ENCODE data around the gene FBF1. TPM values are rescaled to one million over a fixed set of nuclear protein-coding genes. Genes with fewer than 3 reads are reported as not detected.

FBF1 gene
- total RNA-seq, 1 donor from 2014 or later: 3.8 TPM

GRCh38 chr17:75898791-75899190, 42.1 kb downstream of the FBF1 start:
- Histone ChIP-seq H3K4me3 (ENCODE audit: low read depth, low read length) (no peak overlapping the region), H3K27me3 (ENCODE audit: control insufficient read depth, insufficient read depth, low read length) (no peaks in the 10 kb centered on the region), H3K36me3 (ENCODE audit: control insufficient read depth, insufficient read depth, low read length) (no peaks in the 10 kb centered on the region)
- TF ChIP-seq CTCF (IDR thresholded peaks at IDR 0.05; ENCODE audit: insufficient read depth, low read length, poor library complexity, severe bottlenecking): no peak
- no peak for DNase-seq (ENCODE audit: low read depth)

- no peak for TF ChIP-seq CTCF (IDR thresholded peaks at IDR 0.05; ENCODE audit: insufficient read depth, low read length, poor library complexity, severe bottlenecking)
- H3K27me3 ChIP-seq (ENCODE audit: control insufficient read depth, insufficient read depth, low read length): no peaks in the 10 kb centered on the region
- no peak overlapping the region for H3K4me3 ChIP-seq (ENCODE audit: low read depth, low read length)
- DNase-seq (ENCODE audit: low read depth): no peak
- no peaks in the 10 kb centered on the region for H3K36me3 ChIP-seq (ENCODE audit: control insufficient read depth, insufficient read depth, low read length)
Measured at GRCh38 chr17:75898065-75898464, 42.8 kb downstream of the FBF1 start.

GRCh38 chr17:75897160-75898019, 43.5 kb downstream of the FBF1 start:
- Histone ChIP-seq H3K36me3 (ENCODE audit: control insufficient read depth, insufficient read depth, low read length) (no peaks in the 10 kb centered on the region), H3K4me3 (ENCODE audit: low read depth, low read length) (peak overlapping the region; percentile 89), H3K27me3 (ENCODE audit: control insufficient read depth, insufficient read depth, low read length) (no peaks in the 10 kb centered on the region)
- DNase-seq (ENCODE audit: low read depth): no peak
- no peak for TF ChIP-seq CTCF (IDR thresholded peaks at IDR 0.05; ENCODE audit: insufficient read depth, low read length, poor library complexity, severe bottlenecking)

GRCh38 chr17:75896415-75897159, 44.3 kb downstream of the FBF1 start, which contains the start of gene TRIM65:
Gene TRIM65 (minus strand): TSS chr17:75896951. CDS start chr17:75896937, 14 bp downstream.
- peak within 1 kb of the TSS; percentile 89 for H3K4me3 ChIP-seq (ENCODE audit: low read depth, low read length)
- no peak for TF ChIP-seq CTCF (IDR thresholded peaks at IDR 0.05; ENCODE audit: insufficient read depth, low read length, poor library complexity, severe bottlenecking)
- no peaks in the 10 kb centered on the region for H3K36me3 ChIP-seq (ENCODE audit: control insufficient read depth, insufficient read depth, low read length)
- no peaks in the 10 kb centered on the region for H3K27me3 ChIP-seq (ENCODE audit: control insufficient read depth, insufficient read depth, low read length)
- DNase-seq (ENCODE audit: low read depth): no peak

- DNase-seq (ENCODE audit: low read depth): no peak
- H3K27me3 ChIP-seq (ENCODE audit: control insufficient read depth, insufficient read depth, low read length): no peaks in the 10 kb centered on the region
- H3K36me3 ChIP-seq (ENCODE audit: control insufficient read depth, insufficient read depth, low read length): peaks cover 2% of the 10 kb centered on the region
- H3K4me3 ChIP-seq (ENCODE audit: low read depth, low read length): peak overlapping the region; percentile 89
- TF ChIP-seq CTCF (IDR thresholded peaks at IDR 0.05; ENCODE audit: insufficient read depth, low read length, poor library complexity, severe bottlenecking): peak; percentile 45
Measured at GRCh38 chr17:75895370-75896155, 45.3 kb downstream of the FBF1 start.
